ENCODE results near the gene OR2M5.

Gene OR2M5

GRCh38 chr1:248164031-248164430 lies 19.1 kb downstream of the OR2M5 start:
- no peaks in the 10 kb centered on the region for H3K27me3 ChIP-seq (ENCODE audit: low read depth, low read length)
- H3K4me1 ChIP-seq (ENCODE audit: low read length): no peaks in the 10 kb centered on the region
- TF ChIP-seq EZH2phosphoT487 (IDR thresholded peaks at IDR 0.05; ENCODE audit: low read depth) (no peak), CTCF (IDR thresholded peaks at IDR 0.05; ENCODE audit: low read depth, low read length) (no peak)
- no peaks in the 10 kb centered on the region for H3K79me2 ChIP-seq (ENCODE audit: low read length)
- H4K20me1 ChIP-seq (ENCODE audit: insufficient read depth, low read length): no peaks in the 10 kb centered on the region
- H3K36me3 ChIP-seq (replicated peaks; ENCODE audit: low read depth, low read length): no peaks in the 10 kb centered on the region
- H3K9me3 ChIP-seq (ENCODE audit: insufficient read depth, low read length): no peaks in the 10 kb centered on the region
- H3K27ac ChIP-seq (ENCODE audit: low read length): no peak overlapping the region
- H3K4me2 ChIP-seq (ENCODE audit: low read length): no peak overlapping the region
- H2AFZ ChIP-seq (ENCODE audit: low read depth, low read length): no peak overlapping the region
- no peak overlapping the region for H3K9ac ChIP-seq (ENCODE audit: low read length)
- H3K4me3 ChIP-seq (ENCODE audit: low read length): no peak overlapping the region

GRCh38 chr1:248165186-248165585 lies 20.2 kb downstream of the OR2M5 start:
- Histone ChIP-seq H3K9ac (ENCODE audit: low read length) (no peak overlapping the region), H3K4me2 (ENCODE audit: low read length) (no peak overlapping the region), H3K4me3 (ENCODE audit: low read length) (no peak overlapping the region), H3K79me2 (ENCODE audit: low read length) (no peaks in the 10 kb centered on the region), H4K20me1 (ENCODE audit: insufficient read depth, low read length) (no peaks in the 10 kb centered on the region), H2AFZ (ENCODE audit: low read depth, low read length) (no peak overlapping the region), H3K27me3 (ENCODE audit: low read depth, low read length) (no peaks in the 10 kb centered on the region), H3K36me3 (replicated peaks; ENCODE audit: low read depth, low read length) (no peaks in the 10 kb centered on the region), H3K27ac (ENCODE audit: low read length) (no peak overlapping the region), H3K4me1 (ENCODE audit: low read length) (no peaks in the 10 kb centered on the region), H3K9me3 (ENCODE audit: insufficient read depth, low read length) (no peaks in the 10 kb centered on the region)
- TF ChIP-seq EZH2phosphoT487 (IDR thresholded peaks at IDR 0.05; ENCODE audit: low read depth) (no peak), CTCF (IDR thresholded peaks at IDR 0.05; ENCODE audit: low read depth, low read length) (no peak)

- no peak within 1 kb of the TSS for H3K4me3 ChIP-seq (ENCODE audit: low read length)
- no peak within 1 kb of the TSS for H3K27ac ChIP-seq (ENCODE audit: low read length)
- H3K9ac ChIP-seq (ENCODE audit: low read length): no peak within 1 kb of the TSS
- no peaks in the 10 kb centered on the region for H3K4me1 ChIP-seq (ENCODE audit: low read length)
- H3K4me2 ChIP-seq (ENCODE audit: low read length): no peak within 1 kb of the TSS
- H3K36me3 ChIP-seq (replicated peaks; ENCODE audit: low read depth, low read length): no peaks in the 10 kb centered on the region
- TF ChIP-seq CTCF (IDR thresholded peaks at IDR 0.05; ENCODE audit: low read depth, low read length): no peak
- no peak for TF ChIP-seq EZH2phosphoT487 (IDR thresholded peaks at IDR 0.05; ENCODE audit: low read depth)
- H2AFZ ChIP-seq (ENCODE audit: low read depth, low read length): no peak within 1 kb of the TSS
- no peaks in the 10 kb centered on the region for H4K20me1 ChIP-seq (ENCODE audit: insufficient read depth, low read length)
- H3K27me3 ChIP-seq (ENCODE audit: low read depth, low read length): no peaks in the 10 kb centered on the region
- no peaks in the 10 kb centered on the region for H3K9me3 ChIP-seq (ENCODE audit: insufficient read depth, low read length)
- H3K79me2 ChIP-seq (ENCODE audit: low read length): no peaks in the 10 kb centered on the region
Observed at GRCh38 chr1:248174521-248174920, 29.6 kb downstream of the OR2M5 start, which contains the start of gene OR2M2. TSS of gene OR2M2 (plus strand) at chr1:248174821. CDS start at chr1:248179986, 5,165 bp downstream.

GRCh38 chr1:248183996-248184395 lies 39.0 kb downstream of the OR2M5 start:
- H3K4me3 ChIP-seq (ENCODE audit: low read length): no peak overlapping the region
- H3K4me1 ChIP-seq (ENCODE audit: low read length): no peaks in the 10 kb centered on the region
- no peak overlapping the region for H2AFZ ChIP-seq (ENCODE audit: low read depth, low read length)
- no peak overlapping the region for H3K4me2 ChIP-seq (ENCODE audit: low read length)
- H3K27me3 ChIP-seq (ENCODE audit: low read depth, low read length): no peaks in the 10 kb centered on the region
- no peak overlapping the region for H3K9ac ChIP-seq (ENCODE audit: low read length)
- no peaks in the 10 kb centered on the region for H3K9me3 ChIP-seq (ENCODE audit: insufficient read depth, low read length)
- no peaks in the 10 kb centered on the region for H3K79me2 ChIP-seq (ENCODE audit: low read length)
- TF ChIP-seq CTCF (IDR thresholded peaks at IDR 0.05; ENCODE audit: low read depth, low read length) (no peak), EZH2phosphoT487 (IDR thresholded peaks at IDR 0.05; ENCODE audit: low read depth) (no peak)
- no peaks in the 10 kb centered on the region for H4K20me1 ChIP-seq (ENCODE audit: insufficient read depth, low read length)
- H3K36me3 ChIP-seq (replicated peaks; ENCODE audit: low read depth, low read length): no peaks in the 10 kb centered on the region
- no peak overlapping the region for H3K27ac ChIP-seq (ENCODE audit: low read length)

All from OCI-LY3 (cell line).